ENCODE data around the gene RELN.
"Not testable (repeated sequence)": the region's sequence is repeated elsewhere in the genome, so short reads cannot be mapped to it uniquely, and the experiment has no call there.

The RELN gene

DNA sequence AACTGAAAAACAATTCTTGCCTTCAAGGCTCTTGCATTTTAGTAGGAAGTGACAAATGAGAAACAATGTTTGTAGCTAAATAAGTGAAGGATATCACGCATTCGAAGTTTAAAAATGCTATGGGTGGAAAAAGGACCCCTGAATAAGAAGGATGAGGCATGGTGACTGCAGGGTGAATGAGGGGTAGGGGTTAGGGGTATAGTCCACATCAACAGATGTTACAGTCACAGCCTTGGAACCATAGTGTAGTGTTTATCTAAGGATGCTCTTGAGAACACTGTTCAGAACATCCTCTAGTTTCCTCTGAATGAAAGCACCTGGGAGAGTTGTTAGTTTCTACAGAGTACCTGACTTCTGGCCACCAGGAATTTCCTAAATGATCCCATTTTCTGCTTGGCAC is 157.0 kb downstream of the RELN start:
- Histone ChIP-seq H3K4me1 (ENCODE audit: control insufficient read depth in 1 of 2, insufficient read depth in 1 of 2, low read depth in 1 of 2, low read length in 1 of 2) (no peaks in the 10 kb centered on the region), H3K9me3 (no peaks in the 10 kb centered on the region), H3K27me3 (no peaks in the 10 kb centered on the region), H3K4me3 (ENCODE audit: low read depth in 1 of 2, low read length in 1 of 2) (no peak overlapping the region), H3K36me3 (no peaks in the 10 kb centered on the region), H3K27ac (no peak overlapping the region)
- TF ChIP-seq, protein P1, sequence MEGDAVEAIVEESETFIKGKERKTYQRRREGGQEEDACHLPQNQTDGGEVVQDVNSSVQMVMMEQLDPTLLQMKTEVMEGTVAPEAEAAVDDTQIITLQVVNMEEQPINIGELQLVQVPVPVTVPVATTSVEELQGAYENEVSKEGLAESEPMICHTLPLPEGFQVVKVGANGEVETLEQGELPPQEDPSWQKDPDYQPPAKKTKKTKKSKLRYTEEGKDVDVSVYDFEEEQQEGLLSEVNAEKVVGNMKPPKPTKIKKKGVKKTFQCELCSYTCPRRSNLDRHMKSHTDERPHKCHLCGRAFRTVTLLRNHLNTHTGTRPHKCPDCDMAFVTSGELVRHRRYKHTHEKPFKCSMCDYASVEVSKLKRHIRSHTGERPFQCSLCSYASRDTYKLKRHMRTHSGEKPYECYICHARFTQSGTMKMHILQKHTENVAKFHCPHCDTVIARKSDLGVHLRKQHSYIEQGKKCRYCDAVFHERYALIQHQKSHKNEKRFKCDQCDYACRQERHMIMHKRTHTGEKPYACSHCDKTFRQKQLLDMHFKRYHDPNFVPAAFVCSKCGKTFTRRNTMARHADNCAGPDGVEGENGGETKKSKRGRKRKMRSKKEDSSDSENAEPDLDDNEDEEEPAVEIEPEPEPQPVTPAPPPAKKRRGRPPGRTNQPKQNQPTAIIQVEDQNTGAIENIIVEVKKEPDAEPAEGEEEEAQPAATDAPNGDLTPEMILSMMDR (IDR thresholded peaks at IDR 0.05) = no peak

DNA sequence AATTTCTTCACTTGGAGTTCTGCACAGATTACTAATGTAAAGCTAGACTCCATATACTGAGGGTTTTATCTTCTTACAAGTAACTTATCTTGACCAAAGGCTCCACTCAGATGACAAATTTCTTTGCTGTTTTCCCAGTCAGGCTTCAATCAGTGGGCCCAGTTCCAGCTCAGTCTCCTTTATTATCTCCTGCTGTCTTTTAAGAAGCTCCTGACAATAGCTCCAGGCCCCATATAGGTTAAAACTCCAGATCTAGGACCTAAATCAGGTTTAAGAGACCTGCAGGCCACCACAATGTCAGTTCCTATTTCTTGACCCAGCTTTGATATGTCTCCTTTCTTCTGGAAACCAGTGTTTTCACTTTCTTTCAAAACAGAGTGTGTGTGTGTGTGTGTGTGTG is 165.2 kb downstream of the RELN start:
- Histone ChIP-seq H3K27me3 (no peaks in the 10 kb centered on the region), H3K4me3 (ENCODE audit: low read depth in 1 of 2, low read length in 1 of 2) (no peak overlapping the region), H3K9me3 (no peaks in the 10 kb centered on the region), H3K36me3 (no peaks in the 10 kb centered on the region), H3K27ac (no peak overlapping the region), H3K4me1 (ENCODE audit: control insufficient read depth in 1 of 2, insufficient read depth in 1 of 2, low read depth in 1 of 2, low read length in 1 of 2) (no peaks in the 10 kb centered on the region)
- TF ChIP-seq, protein P1 (IDR thresholded peaks at IDR 0.05) = no peak

DNA sequence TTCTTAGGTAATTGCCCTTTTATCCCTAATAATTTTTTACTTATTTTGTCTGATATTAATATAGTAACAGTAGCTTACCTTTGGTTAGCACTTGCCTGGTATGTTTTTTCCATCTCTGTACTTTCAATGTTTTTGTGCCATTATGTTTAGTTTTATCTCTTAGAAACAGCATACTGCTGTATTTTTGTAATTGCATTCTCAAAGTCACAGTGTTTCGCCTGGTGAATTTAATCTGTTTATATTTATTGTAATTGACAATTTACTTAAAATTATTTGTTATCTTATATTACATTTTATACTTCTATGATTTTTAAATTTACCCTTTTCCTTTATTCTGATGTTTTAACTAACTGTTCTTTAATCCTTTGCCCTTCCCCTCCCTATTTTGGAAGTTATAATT is 166.4 kb downstream of the RELN start:
- Histone ChIP-seq H3K4me1 (ENCODE audit: control insufficient read depth in 1 of 2, insufficient read depth in 1 of 2, low read depth in 1 of 2, low read length in 1 of 2) (no peaks in the 10 kb centered on the region), H3K36me3 (no peaks in the 10 kb centered on the region), H3K27me3 (no peaks in the 10 kb centered on the region), H3K27ac (no peak overlapping the region), H3K9me3 (no peaks in the 10 kb centered on the region), H3K4me3 (ENCODE audit: low read depth in 1 of 2, low read length in 1 of 2) (no peak overlapping the region)
- TF ChIP-seq, protein P1 (IDR thresholded peaks at IDR 0.05) = no peak

DNA sequence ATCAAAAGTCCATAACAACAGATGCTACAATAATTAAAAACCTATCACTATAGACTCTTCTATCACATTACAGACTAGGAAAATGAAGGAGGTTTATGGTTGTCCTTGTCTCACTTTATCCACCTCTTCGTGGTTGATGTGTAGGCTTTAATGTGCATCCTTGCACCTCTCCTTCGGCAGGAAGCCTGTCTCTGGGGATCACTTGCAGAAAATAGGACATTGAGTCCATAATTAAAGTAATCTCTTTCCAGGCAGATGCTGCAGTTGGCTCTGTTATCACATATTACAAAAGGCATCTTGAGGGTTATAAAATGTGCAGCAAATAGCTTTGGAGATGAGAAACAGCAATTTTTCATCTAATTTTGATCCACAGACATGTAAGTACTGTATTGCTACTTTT is 168.4 kb downstream of the RELN start:
- no peak overlapping the region for H3K4me3 ChIP-seq (ENCODE audit: low read depth in 1 of 2, low read length in 1 of 2)
- H3K27ac ChIP-seq = no peak overlapping the region
- no peaks in the 10 kb centered on the region for H3K27me3 ChIP-seq
- H3K9me3 ChIP-seq = no peaks in the 10 kb centered on the region
- no peaks in the 10 kb centered on the region for H3K36me3 ChIP-seq
- H3K4me1 ChIP-seq (ENCODE audit: control insufficient read depth in 1 of 2, insufficient read depth in 1 of 2, low read depth in 1 of 2, low read length in 1 of 2) = no peaks in the 10 kb centered on the region
- TF ChIP-seq, protein P1 (IDR thresholded peaks at IDR 0.05) = no peak

DNA sequence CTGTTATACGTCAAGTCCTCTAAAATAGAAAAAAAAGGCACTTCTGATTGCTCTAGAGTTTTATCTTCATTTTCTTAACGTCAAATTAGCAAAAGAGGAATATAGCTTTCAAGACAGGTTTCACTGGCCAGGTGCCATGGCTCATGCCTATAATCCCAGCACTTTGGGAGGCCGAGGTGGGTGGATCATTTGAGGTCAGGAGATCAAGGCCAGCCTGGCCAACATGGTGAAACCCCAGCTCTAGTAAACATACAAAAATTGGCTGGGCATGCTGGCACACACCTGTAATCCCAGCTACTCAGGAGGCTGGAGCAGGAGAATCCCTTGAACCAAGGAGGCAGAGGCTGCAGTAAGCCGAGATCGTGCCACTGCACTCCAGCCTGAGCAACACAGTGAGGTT is 173.5 kb downstream of the RELN start:
- H3K4me3 ChIP-seq (ENCODE audit: low read depth in 1 of 2, low read length in 1 of 2); H3K36me3 ChIP-seq; H3K27me3 ChIP-seq; H3K4me1 ChIP-seq (ENCODE audit: control insufficient read depth in 1 of 2, insufficient read depth in 1 of 2, low read depth in 1 of 2, low read length in 1 of 2); H3K27ac ChIP-seq; H3K9me3 ChIP-seq: not testable (repeated sequence)

DNA sequence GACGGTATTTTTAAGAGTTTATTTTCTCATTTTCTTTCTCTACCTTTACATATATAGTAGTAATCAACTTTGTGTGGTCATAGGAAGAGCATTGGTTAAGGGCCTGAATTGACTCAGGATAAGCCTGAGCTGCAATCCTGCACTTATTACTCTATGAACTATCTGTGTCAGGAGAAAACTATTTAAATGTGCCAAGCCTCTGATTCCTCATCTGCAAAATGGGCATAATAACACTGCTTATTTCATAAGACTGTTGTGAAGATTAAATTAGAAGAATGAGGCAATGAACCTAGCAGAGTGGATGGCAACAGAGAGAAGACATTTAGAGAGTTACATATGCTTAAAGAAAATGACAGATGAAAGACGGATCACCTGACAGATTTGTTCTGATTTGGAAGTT is 175.5 kb downstream of the RELN start:
- no peaks in the 10 kb centered on the region for H3K4me1 ChIP-seq (ENCODE audit: control insufficient read depth in 1 of 2, insufficient read depth in 1 of 2, low read depth in 1 of 2, low read length in 1 of 2)
- H3K4me3 ChIP-seq (ENCODE audit: low read depth in 1 of 2, low read length in 1 of 2) = no peak overlapping the region
- no peaks in the 10 kb centered on the region for H3K27me3 ChIP-seq
- no peaks in the 10 kb centered on the region for H3K36me3 ChIP-seq
- TF ChIP-seq, protein P1 (IDR thresholded peaks at IDR 0.05) = no peak
- H3K27ac ChIP-seq = no peak overlapping the region
- no peaks in the 10 kb centered on the region for H3K9me3 ChIP-seq

Data from neutrophil (primary cell).